CD4-positive, alpha-beta T cell treated with Interleukin-21 for 1 hour (primary cell): ENCODE results near the gene SOX30.

Source experiments
- DNase-seq: peaks from one replicate; pipeline ENCODE4 v3.0.0-alpha.2; 2020

Gene SOX30

DNA sequence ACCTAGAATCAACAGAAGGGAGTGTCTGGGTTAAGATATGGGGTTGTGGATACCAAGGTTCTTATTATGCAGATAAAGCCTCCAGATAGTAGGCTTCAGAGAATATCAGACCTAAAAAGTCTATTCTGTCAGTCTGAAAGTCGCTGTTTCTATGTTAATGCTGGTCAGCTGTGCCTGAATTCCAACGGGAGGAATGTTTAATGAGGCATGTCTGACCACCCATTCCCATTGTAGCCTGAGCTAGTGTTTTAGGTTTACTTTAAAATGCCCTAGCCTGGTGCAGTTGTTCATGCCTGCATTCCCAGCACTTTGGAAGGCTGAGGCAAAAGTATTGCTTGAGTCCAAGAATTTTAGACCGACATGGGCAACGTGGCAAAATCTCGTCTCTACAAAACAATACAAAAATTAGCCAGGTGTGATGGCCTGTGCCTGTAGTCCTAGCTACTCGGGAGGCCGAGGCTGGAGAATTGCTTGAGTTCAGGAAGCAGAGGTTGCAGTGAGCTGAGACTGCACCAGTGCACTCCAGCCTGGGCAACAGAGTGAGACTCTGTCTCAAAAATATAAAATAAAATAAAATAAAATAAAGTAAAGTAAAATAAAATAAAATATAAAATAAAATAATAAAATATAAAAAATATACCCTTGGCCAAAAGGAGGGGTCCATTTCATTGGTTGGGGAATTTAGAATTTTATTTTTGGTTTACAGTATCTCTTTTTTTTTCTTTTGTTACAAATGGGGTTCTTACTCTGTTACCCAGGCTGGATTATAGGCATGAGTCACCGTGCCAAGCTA is 7.8 kb upstream of the SOX30 start:
- no peak for DNase-seq

- no peak for DNase-seq
These were observed 6.7 kb upstream of the SOX30 start for GRCh38 chr5:157658893-157659292.

DNA sequence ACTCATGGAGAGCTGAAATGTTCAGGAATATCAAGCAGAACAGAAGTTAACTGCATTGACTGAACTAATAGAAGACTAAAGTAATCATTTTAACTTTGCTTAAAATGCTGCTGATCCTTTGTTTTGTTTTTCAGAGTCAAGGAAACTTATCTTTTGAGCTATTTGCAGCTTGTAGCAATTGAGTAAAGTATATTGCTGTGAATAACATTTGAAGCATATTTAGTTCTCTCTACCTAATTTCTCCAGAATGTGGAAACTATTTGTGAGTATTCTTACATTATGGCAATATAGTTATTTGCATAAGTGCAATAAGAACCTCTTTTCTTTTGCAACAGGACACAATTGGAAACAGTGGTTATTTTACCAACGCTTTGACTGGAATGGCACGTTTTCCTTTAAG is 5.3 kb upstream of the SOX30 start:
- DNase-seq, result no peak

DNA sequence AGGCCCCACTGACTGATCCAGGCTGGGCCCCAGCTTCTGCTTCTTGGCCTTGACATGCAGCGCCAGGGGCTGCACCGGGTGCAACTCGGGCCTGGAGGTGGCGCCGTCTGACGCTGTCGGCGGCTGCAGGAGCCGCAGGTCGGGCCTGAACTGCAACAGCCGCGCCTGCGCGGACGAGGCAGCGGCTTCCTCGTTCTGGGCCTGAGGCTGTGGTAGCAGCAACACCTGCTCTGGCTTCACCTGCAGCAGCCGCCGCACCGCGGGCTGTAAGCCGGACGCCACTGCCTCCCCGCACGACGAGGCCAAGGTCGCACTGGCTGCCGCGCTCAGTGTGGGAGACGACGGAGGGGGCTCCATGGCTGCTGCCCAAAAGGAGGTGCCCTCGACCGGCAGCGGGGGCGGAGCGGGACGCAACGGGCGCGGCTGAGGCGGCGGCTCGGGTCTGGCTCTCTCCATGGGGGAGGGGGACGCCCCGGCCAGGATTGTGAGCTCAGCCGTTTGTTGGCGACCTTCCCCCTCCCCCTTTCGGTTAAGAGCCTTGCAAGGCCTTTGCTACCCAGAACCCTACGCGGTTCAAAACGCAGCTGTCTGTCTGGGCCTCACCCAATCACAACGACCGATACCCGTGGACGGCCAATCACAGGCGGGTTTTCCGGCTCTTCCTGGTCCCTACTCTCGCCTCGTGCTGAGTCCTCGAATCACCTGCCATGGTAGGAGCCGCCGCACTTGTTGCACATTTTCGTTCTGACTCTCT is 438 bp downstream of the SOX30 start:
- DNase-seq, result peak; percentile 87

- DNase-seq, result no peak
These were observed 1.1 kb downstream of the SOX30 start for GRCh38 chr5:157650991-157651611.

GRCh38 chr5:157649101-157649500 is 3.1 kb downstream of the SOX30 start:
- DNase-seq, result no peak

GRCh38 chr5:157648275-157648990 is 3.8 kb downstream of the SOX30 start:
- no peak for DNase-seq

DNA sequence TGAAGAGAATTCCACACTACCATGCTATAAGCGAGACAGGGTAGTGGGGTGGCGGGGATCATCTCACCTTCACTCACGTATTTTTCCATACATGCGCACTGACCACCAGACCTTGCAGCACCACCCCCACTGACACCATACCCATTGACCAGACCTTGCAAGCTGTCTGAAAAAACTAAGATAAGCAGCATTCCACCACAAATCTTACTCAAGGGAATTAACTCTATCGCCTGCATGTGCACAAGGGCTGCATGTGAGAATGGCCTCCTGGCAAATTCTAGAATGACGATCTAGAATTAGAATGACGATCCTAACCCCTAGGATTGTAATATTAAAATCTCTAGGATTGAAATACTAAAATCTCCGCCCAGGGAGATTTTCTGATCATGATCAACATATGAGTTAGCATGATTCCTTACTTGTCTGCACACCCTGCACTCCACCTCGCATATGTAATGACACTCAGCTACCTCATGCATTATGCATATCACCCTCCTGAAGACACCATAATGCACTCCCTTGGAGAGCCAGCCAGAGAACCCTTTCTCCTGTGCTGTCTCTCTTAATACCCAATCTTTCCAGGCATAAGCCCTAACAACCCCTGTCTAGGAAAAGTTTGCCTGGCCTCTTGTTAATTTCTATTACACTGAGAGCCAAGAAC is 11.7 kb downstream of the SOX30 start:
- no peak for DNase-seq

GRCh38 chr5:157630341-157630740 is 21.9 kb downstream of the SOX30 start:
- DNase-seq, result no peak

- DNase-seq, result no peak
These were observed 25.4 kb downstream of the SOX30 start for GRCh38 chr5:157626831-157627230.

- no peak for DNase-seq
These were observed 28.1 kb downstream of the SOX30 start for GRCh38 chr5:157624144-157624543.

DNA sequence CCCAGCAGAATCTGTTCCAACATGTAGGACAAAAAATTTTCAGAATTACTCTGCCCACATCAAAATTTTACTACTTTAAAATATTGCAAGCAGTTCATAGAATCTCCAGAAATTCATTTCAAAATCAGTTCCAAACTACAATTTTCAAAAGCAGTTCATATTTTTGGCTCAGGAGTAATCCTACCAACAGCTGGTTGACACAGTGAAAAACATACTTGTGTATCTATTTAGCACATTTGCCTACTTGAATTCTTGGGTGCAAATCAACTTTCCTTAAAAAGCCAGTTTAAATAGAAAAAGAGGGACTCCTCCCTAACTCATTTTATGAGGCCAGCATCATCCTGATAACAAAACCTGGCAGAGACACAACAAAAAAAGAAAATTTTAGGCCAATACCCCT is 31.5 kb downstream of the SOX30 start:
- DNase-seq, result no peak

DNA sequence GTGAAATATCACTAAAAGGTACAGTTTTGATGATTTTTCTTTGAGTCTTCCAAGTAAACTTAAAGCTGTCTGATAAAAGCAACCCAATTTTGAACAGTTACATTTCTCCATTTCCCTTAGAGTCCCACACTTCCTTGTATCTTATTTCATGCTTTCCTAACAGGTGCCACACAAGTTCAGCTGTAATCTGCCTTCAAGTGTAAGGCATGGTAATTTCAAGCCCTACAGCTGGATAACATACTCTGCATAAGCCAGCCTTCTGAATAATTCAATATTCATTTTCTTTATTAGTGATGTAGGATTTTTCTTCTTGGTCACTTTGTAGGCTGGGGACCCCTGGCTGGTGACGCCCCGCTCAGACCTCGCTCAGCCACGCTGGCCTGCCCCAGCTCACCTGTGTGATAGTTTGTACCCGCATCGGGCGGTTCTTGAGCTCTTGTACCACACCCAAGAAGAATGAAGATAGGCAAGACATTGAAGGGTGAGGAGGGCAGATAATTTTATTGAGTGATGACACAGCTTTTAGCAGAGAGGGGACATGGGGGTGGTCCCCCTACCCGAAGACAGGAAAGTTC is 34.0 kb downstream of the SOX30 start:
- no peak for DNase-seq

DNA sequence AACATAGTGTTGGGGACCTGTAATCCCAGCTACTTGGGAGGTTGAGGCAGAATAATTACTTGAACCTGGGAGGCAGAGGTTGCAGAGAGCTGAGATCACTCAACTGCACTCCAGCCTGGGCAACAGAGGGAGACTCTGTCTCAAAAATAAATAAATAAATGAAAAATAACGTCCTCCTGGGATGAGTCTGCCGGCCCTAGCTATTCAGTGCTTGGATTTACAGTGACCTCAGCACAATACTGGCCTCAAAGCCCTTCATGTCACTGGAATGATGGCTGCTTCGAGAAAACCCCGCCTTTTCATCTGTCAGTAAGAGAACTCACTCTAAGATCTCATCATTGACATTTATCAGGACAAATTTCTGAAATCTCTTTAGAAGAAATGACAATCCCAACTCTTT is 35.5 kb downstream of the SOX30 start:
- DNase-seq, result no peak

GRCh38 chr5:157613385-157614245 is 38.6 kb downstream of the SOX30 start:
- DNase-seq, result peak; percentile 30

- no peak for DNase-seq
These were observed 39.7 kb downstream of the SOX30 start for GRCh38 chr5:157612581-157612980.

DNA sequence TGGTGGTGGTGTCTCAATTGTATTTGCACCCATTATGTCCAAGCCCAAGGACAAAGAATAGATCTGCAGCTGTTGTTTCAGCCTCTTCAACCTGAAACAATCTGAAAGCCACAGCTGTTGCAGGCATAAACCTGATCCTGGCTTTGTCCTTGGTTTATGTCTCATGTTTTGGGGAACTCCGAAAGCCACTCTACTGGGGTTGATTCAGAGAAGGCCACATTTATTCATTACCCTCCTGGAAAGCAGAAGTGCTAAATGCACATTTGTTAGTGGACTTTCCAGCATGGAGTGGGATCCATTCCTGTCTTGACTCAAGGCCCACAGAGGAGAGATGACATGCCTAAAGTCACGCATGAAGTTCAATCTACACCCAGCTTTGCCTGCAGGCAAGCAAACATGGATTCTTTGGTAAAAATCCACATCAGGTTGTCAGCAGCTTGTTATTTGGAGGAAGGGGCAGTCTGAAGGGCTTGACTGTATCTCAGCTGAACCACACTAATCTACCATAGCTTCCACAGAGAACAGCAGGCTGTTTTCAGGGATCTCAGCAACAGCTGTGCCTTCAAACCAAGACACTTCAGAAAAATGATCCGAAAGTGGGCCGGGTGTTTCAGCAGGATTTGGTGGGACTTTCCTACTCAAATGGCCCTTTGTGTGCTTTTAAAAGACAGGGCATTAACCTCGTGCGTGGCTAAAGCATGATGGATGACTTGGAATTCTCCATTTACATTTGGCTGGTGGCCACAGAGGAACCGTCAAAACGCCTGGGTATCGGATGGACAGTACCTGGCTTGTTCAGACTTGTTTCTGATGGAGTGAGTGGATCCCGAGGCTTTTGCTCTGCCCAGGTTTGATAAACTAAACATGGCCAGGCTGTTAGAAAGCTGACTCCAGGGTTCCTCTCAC is 40.4 kb downstream of the SOX30 start:
- peak; percentile 17 for DNase-seq

- no peak for DNase-seq
These were observed 41.2 kb downstream of the SOX30 start for GRCh38 chr5:157610990-157611389.

DNA sequence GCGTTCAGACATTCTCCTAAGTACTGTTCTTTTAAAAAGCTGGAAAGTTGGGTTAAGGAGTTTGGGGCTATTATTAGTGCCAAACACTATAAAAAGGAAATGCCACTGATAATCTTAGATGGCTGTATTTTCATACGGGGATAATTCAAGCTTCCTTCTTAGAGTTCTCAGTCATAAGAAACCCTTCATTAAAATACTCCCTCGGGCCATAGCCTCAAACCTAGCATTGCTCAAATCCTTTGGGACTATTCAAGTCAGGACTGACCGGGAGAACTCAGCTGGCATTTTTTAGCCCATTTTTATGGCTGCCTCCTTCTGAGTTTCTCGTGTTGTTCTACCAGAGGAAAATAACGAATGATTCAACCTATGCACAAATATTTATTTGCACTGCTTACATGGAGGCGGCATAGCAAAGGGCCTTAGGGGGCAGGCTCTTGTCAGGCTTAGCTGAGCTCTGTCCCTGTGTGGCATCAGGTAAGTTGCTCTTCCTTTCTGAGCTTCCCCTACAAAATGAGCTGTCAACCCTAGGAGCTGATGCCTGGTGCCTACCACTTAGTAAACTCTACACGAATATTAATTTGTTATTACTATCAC is 43.2 kb downstream of the SOX30 start:
- DNase-seq, result no peak
